ENCODE measurements around the gene NEMF.
A peak's percentile ranks its signal among the peaks of the same experiment; 100 is the strongest.
"Not testable (repeated sequence)": the region's sequence is repeated elsewhere in the genome, so short reads cannot be mapped to it uniquely, and the experiment has no call there.

NEMF gene

GRCh38 chr14:49853572-49854375, 1.2 kb upstream of the NEMF start:
- DNase-seq: peak; percentile 37 to 87 (median 68)
- intact Hi-C loops (cut with DNase I): loop anchor here (10.0 kb wide), 3 partner anchors 89 to 219 kb away; partner anchors contain the start of genes DNAAF2, KLHDC1 and KLHDC2

- no peak for DNase-seq
- intact Hi-C loops (cut with DNase I): loop anchor here (10.0 kb wide), 3 partner anchors 88 to 218 kb away; partner anchors contain the start of genes DNAAF2, KLHDC1 and KLHDC2
Measured at GRCh38 chr14:49853158-49853477, 530 bp upstream of the NEMF start.

GRCh38 chr14:49851813-49852212, 775 bp downstream of the NEMF start:
- intact Hi-C loops (cut with DNase I): loop anchor here (10.0 kb wide), 3 partner anchors 87 to 217 kb away; partner anchors contain the start of genes DNAAF2, KLHDC1 and KLHDC2
- no peak for DNase-seq

GRCh38 chr14:49849213-49849847, 3.3 kb downstream of the NEMF start:
- intact Hi-C loops (cut with DNase I): no loop called here

GRCh38 chr14:49828640-49829039, 23.9 kb downstream of the NEMF start:
- intact Hi-C loops (cut with DNase I): no loop called here
- DNase-seq: no peak

More at GRCh38 chr14:49849213-49849847, 3.3 kb downstream of the NEMF start:
- no peak for DNase-seq

- intact Hi-C loops (cut with DNase I): no loop called here
Measured at GRCh38 chr14:49820176-49820575, 32.4 kb downstream of the NEMF start.

GRCh38 chr14:49816844-49817243, 35.7 kb downstream of the NEMF start:
- DNase-seq: no peak
- intact Hi-C loops (cut with DNase I): no loop called here

More at GRCh38 chr14:49820176-49820575, 32.4 kb downstream of the NEMF start:
- DNase-seq: no peak

GRCh38 chr14:49816118-49816517, 36.5 kb downstream of the NEMF start:
- DNase-seq; intact Hi-C loops (cut with DNase I): not testable (repeated sequence)

GRCh38 chr14:49808780-49809179, 43.8 kb downstream of the NEMF start:
- no peak for DNase-seq
- intact Hi-C loops (cut with DNase I): no loop called here

GRCh38 chr14:49796025-49796424, 56.6 kb downstream of the NEMF start:
- intact Hi-C loops (cut with DNase I): no loop called here
- no peak for DNase-seq

GRCh38 chr14:49792618-49793017, 60.0 kb downstream of the NEMF start:
- DNase-seq: no peak

GRCh38 chr14:49786315-49786714, 66.3 kb downstream of the NEMF start:
- intact Hi-C loops (cut with DNase I): no loop called here
- DNase-seq: no peak

More at GRCh38 chr14:49792618-49793017, 60.0 kb downstream of the NEMF start:
- intact Hi-C loops (cut with DNase I): no loop called here

- DNase-seq: no peak
- intact Hi-C loops (cut with DNase I): no loop called here
Measured at GRCh38 chr14:49783394-49784014, 69.1 kb downstream of the NEMF start.

- DNase-seq; intact Hi-C loops (cut with DNase I): not testable (repeated sequence)
Measured at GRCh38 chr14:49781040-49781439, 71.5 kb downstream of the NEMF start.

- DNase-seq: no peak
- intact Hi-C loops (cut with DNase I): no loop called here
Measured at GRCh38 chr14:49778421-49778820, 74.2 kb downstream of the NEMF start.

- intact Hi-C loops (cut with DNase I): no loop called here
Measured at GRCh38 chr14:49774106-49774505, 78.5 kb downstream of the NEMF start.

GRCh38 chr14:49771691-49772090, 80.9 kb downstream of the NEMF start:
- DNase-seq; intact Hi-C loops (cut with DNase I): not testable (repeated sequence)

More at GRCh38 chr14:49774106-49774505, 78.5 kb downstream of the NEMF start:
- DNase-seq: no peak

- intact Hi-C loops (cut with DNase I): no loop called here
- DNase-seq: no peak
Measured at GRCh38 chr14:49770212-49770817, 82.3 kb downstream of the NEMF start.

GRCh38 chr14:49769581-49770211, 82.9 kb downstream of the NEMF start:
- peak in 3 of 42 donors; percentile 15 to 45 (median 32) for DNase-seq
- intact Hi-C loops (cut with DNase I): loop anchor here (5.0 to 10.0 kb wide), 2 partner anchors 85 to 137 kb away; partner anchors contain the start of gene NEMF
